Keratinocyte (primary cell): ENCODE results near the gene TRIM65.
A peak's percentile ranks its signal among the peaks of the same experiment; 100 is the strongest.

ENCODE experiments used
- CTCF ChIP-seq, 3 experiments: IDR thresholded peaks in 1 of 3; conservative IDR thresholded peaks in 1 of 3; optimal IDR thresholded peaks in 1 of 3; 2 replicates in 2 of 3; 3 replicates in 1 of 3; pipeline versions ENCODE3 to v1.5.1; 2011; ENCODE audit warnings: low read length in 3 of 3, mild to moderate bottlenecking in 3 of 3, moderate library complexity in 2 of 3, control low read depth in 1 of 3, inconsistent platforms in 1 of 3; ENCODE audit not compliant: insufficient read depth in 2 of 3; ENCODE audit errors: extremely low read depth in 1 of 3
- EZH2 ChIP-seq: IDR thresholded peaks from one replicate; pipeline ENCODE4 v1.6.1; 2012; ENCODE audit warnings: inconsistent platforms, mild to moderate bottlenecking, low read length, moderate library complexity

GRCh38 chr17:75904749-75905521 lies 8.2 kb upstream of the TRIM65 start, which contains the start of gene MRPL38:
- TF ChIP-seq CTCF (optimal IDR thresholded peaks at IDR 0.05 in 1 of 3, IDR thresholded peaks at IDR 0.05 in 1 of 3, conservative IDR thresholded peaks at IDR 0.05 in 1 of 3; ENCODE audit: extremely low read depth in 1 of 3, insufficient read depth in 2 of 3, low read length in 3 of 3) (peak; percentile 72 to 94 (median 93)), EZH2 (no peak)
